ENCODE data around the gene MKNK1.
"Not testable (repeated sequence)": the region's sequence is repeated elsewhere in the genome, so short reads cannot be mapped to it uniquely, and the experiment has no call there.

MKNK1 gene

GRCh38 chr1:46603858-46604549, at the start of gene MKNK1:
Gene MKNK1 (minus strand): TSS chr1:46604268. CDS start chr1:46583327, 20,941 bp downstream.
- peak; percentile 95 for DNase-seq (ENCODE audit: low spot score)

- DNase-seq (ENCODE audit: low spot score) = no peak
These were observed 49.4 kb upstream of the MKNK1 start for GRCh38 chr1:46653405-46653958.

- no peak for DNase-seq (ENCODE audit: low spot score)
These were observed 48.4 kb upstream of the MKNK1 start for GRCh38 chr1:46652321-46653100.

GRCh38 chr1:46651152-46651551, 47.1 kb upstream of the MKNK1 start:
- DNase-seq (ENCODE audit: low spot score) = not testable (repeated sequence)

- no peak for DNase-seq (ENCODE audit: low spot score)
These were observed 46.4 kb upstream of the MKNK1 start for GRCh38 chr1:46650491-46650890.

- no peak for DNase-seq (ENCODE audit: low spot score)
These were observed 45.7 kb upstream of the MKNK1 start for GRCh38 chr1:46649764-46650163.

- no peak for DNase-seq (ENCODE audit: low spot score)
These were observed 43.5 kb upstream of the MKNK1 start for GRCh38 chr1:46647611-46648010.

GRCh38 chr1:46646844-46647243, 42.8 kb upstream of the MKNK1 start:
- no peak for DNase-seq (ENCODE audit: low spot score)

GRCh38 chr1:46646331-46646730, 42.3 kb upstream of the MKNK1 start:
- no peak for DNase-seq (ENCODE audit: low spot score)

GRCh38 chr1:46645815-46646214, 41.7 kb upstream of the MKNK1 start:
- DNase-seq (ENCODE audit: low spot score) = no peak

- no peak for DNase-seq (ENCODE audit: low spot score)
These were observed 39.3 kb upstream of the MKNK1 start for GRCh38 chr1:46643368-46643775.

- DNase-seq (ENCODE audit: low spot score) = no peak
These were observed 38.1 kb upstream of the MKNK1 start for GRCh38 chr1:46642115-46642680.

- DNase-seq (ENCODE audit: low spot score) = no peak
These were observed 35.5 kb upstream of the MKNK1 start for GRCh38 chr1:46639547-46639946.

- DNase-seq (ENCODE audit: low spot score) = no peak
These were observed 34.9 kb upstream of the MKNK1 start for GRCh38 chr1:46638921-46639320.

GRCh38 chr1:46637444-46638083, 33.5 kb upstream of the MKNK1 start:
- DNase-seq (ENCODE audit: low spot score) = no peak

GRCh38 chr1:46635205-46635604, 31.1 kb upstream of the MKNK1 start:
- no peak for DNase-seq (ENCODE audit: low spot score)

GRCh38 chr1:46630719-46631118, 26.7 kb upstream of the MKNK1 start:
- DNase-seq (ENCODE audit: low spot score) = no peak

- no peak for DNase-seq (ENCODE audit: low spot score)
These were observed 19.9 kb upstream of the MKNK1 start for GRCh38 chr1:46623743-46624644.

GRCh38 chr1:46622344-46622743, 18.3 kb upstream of the MKNK1 start:
- DNase-seq (ENCODE audit: low spot score) = no peak

GRCh38 chr1:46621930-46622329, 17.9 kb upstream of the MKNK1 start:
- DNase-seq (ENCODE audit: low spot score) = no peak

GRCh38 chr1:46619656-46620258, 15.7 kb upstream of the MKNK1 start:
- no peak for DNase-seq (ENCODE audit: low spot score)

Data from kidney capillary endothelial cell (primary cell).